OCI-LY3 (cell line): ENCODE measurements around the gene DNAJB9.

Source experiments
- H2AFZ ChIP-seq: fragments of 200-600, 300-600 bp; shearing (Covaris generic); 2 replicates; pipeline ENCODE4 v1.6.0; 2014; ENCODE audit warnings: antibody characterized with exemption, low read depth, low read length
- H3K27ac ChIP-seq: fragments of 200-600, 300-600 bp; sonication (generic); 2 replicates; pipeline ENCODE4 v1.5.1; 2014; ENCODE audit warnings: mild to moderate bottlenecking, low read length, moderate library complexity, mixed read lengths
- H3K27me3 ChIP-seq: fragments of 200-600, 300-600 bp; sonication (generic); 2 replicates; pipeline ENCODE4 v1.6.1; 2014; ENCODE audit warnings: low read depth, low read length, mixed read lengths
- H3K36me3 ChIP-seq: fragments of 200-600, 300-600 bp; sonication (generic); replicated peaks from 2 replicates; pipeline ENCODE3; 2014; ENCODE audit warnings: low read depth, low read length, mixed read lengths
- H3K4me1 ChIP-seq: fragments of 300-600, 200-600 bp; sonication (generic); 2 replicates; pipeline ENCODE4 v1.6.1; 2014; ENCODE audit warnings: low read length, mixed read lengths
- H3K4me2 ChIP-seq: fragments of 200-600, 300-600 bp; sonication (generic); 2 replicates; pipeline ENCODE4 v1.6.1; 2014; ENCODE audit warnings: low read length, mixed read lengths
- H3K4me3 ChIP-seq: fragments of 300-600, 200-600 bp; sonication (generic); 2 replicates; pipeline ENCODE4 v1.5.1; 2014; ENCODE audit warnings: antibody characterized with exemption, mild to moderate bottlenecking, low read length, moderate library complexity
- H3K79me2 ChIP-seq: fragments of 300-600, 200-600 bp; shearing (Covaris generic); 2 replicates; pipeline ENCODE4 v1.6.1; 2014; ENCODE audit warnings: mild to moderate bottlenecking, low read length, mixed read lengths
- H3K9ac ChIP-seq: fragments of 300-600, 200-600 bp; shearing (Covaris generic); 2 replicates; pipeline ENCODE4 v1.6.0; 2014; ENCODE audit warnings: mild to moderate bottlenecking, low read length, moderate library complexity
- H3K9me3 ChIP-seq: fragments of 200-600, 300-600 bp; shearing (Covaris generic); 2 replicates; pipeline ENCODE4 v1.6.1; 2014; ENCODE audit warnings: low read length, mixed read lengths; ENCODE audit not compliant: insufficient read depth
- H4K20me1 ChIP-seq: fragments of 200-600, 300-600 bp; sonication (generic); 2 replicates; pipeline ENCODE4 v1.6.1; 2016; ENCODE audit warnings: low read length, mixed read lengths; ENCODE audit not compliant: insufficient read depth
- EZH2phosphoT487 ChIP-seq: fragments of 200-600 bp; shearing (Covaris generic); IDR thresholded peaks from 2 replicates; pipeline ENCODE4 v1.6.1; 2018; ENCODE audit warnings: antibody characterized with exemption, mixed run types, low read depth
- TF ChIP-seq, protein P1 (sequence below): fragments of 200-600, 300-600 bp; sonication (generic); IDR thresholded peaks from 2 replicates; pipeline ENCODE4 v1.5.1; 2014; ENCODE audit warnings: antibody characterized with exemption, low read length, low read depth

DNAJB9 gene

DNA sequence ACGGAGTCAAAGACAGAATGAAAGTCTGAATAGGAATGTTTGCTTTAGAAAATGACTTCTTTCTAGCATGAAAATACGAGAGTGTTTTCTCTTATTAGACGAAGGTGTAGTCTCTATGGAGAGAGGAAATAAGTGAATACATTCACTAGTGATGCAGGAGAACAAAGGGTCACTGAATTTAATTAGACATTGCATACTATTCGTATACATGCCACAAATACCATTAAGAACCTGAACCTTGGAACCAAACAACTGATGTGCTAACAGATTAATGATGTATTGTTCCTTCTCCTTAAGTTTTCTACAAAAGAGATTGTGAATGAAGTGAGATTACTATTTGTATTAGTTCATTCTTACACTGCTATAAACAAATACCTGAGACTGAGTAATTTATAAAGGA lies 10.4 kb upstream of the DNAJB9 start:
- Histone ChIP-seq H3K4me1 (no peaks in the 10 kb centered on the region), H2AFZ (no peak overlapping the region), H3K4me3 (no peak overlapping the region), H4K20me1 (peaks cover 4% of the 10 kb centered on the region; the same call in 1 of the 2 replicates), H3K79me2 (peaks cover 3% of the 10 kb centered on the region; the same call in 1 of the 2 replicates), H3K27me3 (no peaks in the 10 kb centered on the region), H3K4me2 (no peak overlapping the region), H3K36me3 (peaks cover 28% of the 10 kb centered on the region), H3K9ac (no peak overlapping the region), H3K9me3 (peaks cover 5% of the 10 kb centered on the region), H3K27ac (no peak overlapping the region)
- TF ChIP-seq, protein P1, sequence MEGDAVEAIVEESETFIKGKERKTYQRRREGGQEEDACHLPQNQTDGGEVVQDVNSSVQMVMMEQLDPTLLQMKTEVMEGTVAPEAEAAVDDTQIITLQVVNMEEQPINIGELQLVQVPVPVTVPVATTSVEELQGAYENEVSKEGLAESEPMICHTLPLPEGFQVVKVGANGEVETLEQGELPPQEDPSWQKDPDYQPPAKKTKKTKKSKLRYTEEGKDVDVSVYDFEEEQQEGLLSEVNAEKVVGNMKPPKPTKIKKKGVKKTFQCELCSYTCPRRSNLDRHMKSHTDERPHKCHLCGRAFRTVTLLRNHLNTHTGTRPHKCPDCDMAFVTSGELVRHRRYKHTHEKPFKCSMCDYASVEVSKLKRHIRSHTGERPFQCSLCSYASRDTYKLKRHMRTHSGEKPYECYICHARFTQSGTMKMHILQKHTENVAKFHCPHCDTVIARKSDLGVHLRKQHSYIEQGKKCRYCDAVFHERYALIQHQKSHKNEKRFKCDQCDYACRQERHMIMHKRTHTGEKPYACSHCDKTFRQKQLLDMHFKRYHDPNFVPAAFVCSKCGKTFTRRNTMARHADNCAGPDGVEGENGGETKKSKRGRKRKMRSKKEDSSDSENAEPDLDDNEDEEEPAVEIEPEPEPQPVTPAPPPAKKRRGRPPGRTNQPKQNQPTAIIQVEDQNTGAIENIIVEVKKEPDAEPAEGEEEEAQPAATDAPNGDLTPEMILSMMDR = no peak
- TF ChIP-seq EZH2phosphoT487 = no peak

DNA sequence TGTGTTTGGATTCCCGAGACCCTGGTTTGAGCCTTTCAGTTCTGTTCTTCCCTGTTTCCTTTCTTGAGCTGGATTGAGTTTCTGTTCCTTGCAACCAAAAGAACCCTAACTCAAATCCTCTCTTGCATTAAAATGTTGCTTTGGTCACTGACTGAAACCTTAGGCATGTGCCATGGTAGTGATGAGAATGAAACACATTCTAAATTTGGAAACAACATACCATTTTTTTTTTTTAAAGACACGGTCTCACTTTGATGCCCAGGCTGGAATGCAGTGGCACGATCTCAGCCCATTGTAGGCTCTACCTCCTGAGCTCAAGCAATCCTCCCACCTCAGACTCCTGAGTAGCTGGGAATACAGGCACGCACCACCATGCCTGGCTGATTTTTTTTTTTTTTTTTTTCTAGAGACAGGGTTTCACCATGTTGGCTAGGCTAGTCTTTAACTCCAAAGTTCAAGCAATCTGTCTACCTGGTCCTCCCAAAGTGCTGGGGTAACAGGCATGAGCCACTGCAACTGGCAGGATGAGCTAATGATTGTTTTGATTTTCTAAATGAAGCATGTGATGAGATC lies 8.5 kb upstream of the DNAJB9 start:
- no peak overlapping the region for H3K4me2 ChIP-seq
- H3K4me1 ChIP-seq = no peaks in the 10 kb centered on the region
- peaks cover 5% of the 10 kb centered on the region for H3K9me3 ChIP-seq
- H3K36me3 ChIP-seq = peaks cover 40% of the 10 kb centered on the region
- TF ChIP-seq EZH2phosphoT487 = no peak
- TF ChIP-seq, protein P1 = no peak
- H3K27me3 ChIP-seq = no peaks in the 10 kb centered on the region
- H2AFZ ChIP-seq = no peak overlapping the region
- peaks cover 4% of the 10 kb centered on the region; the same call in 1 of the 2 replicates for H4K20me1 ChIP-seq
- no peak overlapping the region for H3K9ac ChIP-seq
- peaks cover 10% of the 10 kb centered on the region for H3K79me2 ChIP-seq
- no peak overlapping the region for H3K27ac ChIP-seq
- H3K4me3 ChIP-seq = no peak overlapping the region

DNA sequence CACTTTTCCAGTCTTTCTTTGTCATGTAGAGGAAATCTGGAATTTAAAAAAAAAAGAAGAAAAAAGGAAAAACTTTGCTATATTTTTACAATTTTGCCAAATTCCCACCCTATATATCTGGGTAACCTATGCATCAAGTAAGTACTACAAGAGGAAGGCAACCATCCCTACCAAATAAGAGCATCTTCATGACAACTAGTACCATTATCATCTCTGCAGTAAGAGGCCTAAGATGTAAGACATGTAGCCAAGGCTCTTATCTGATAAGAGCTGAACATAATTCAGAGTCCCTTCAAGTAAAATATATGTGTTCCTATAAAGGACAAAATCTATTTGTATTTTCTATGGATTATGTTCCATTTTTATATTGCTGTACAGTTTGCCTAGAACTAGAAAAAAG lies 3.7 kb upstream of the DNAJB9 start:
- H2AFZ ChIP-seq = no peak overlapping the region
- H3K79me2 ChIP-seq = peaks cover 55% of the 10 kb centered on the region
- H3K27me3 ChIP-seq = no peaks in the 10 kb centered on the region
- H4K20me1 ChIP-seq = peaks cover 5% of the 10 kb centered on the region; the same call in 1 of the 2 replicates
- H3K9me3 ChIP-seq = no peaks in the 10 kb centered on the region
- TF ChIP-seq EZH2phosphoT487 = no peak
- TF ChIP-seq, protein P1 = no peak
- no peak overlapping the region for H3K4me3 ChIP-seq
- no peak overlapping the region for H3K4me2 ChIP-seq
- H3K9ac ChIP-seq = no peak overlapping the region
- H3K4me1 ChIP-seq = peaks cover 12% of the 10 kb centered on the region
- H3K36me3 ChIP-seq = peaks cover 43% of the 10 kb centered on the region
- H3K27ac ChIP-seq = no peak overlapping the region

DNA sequence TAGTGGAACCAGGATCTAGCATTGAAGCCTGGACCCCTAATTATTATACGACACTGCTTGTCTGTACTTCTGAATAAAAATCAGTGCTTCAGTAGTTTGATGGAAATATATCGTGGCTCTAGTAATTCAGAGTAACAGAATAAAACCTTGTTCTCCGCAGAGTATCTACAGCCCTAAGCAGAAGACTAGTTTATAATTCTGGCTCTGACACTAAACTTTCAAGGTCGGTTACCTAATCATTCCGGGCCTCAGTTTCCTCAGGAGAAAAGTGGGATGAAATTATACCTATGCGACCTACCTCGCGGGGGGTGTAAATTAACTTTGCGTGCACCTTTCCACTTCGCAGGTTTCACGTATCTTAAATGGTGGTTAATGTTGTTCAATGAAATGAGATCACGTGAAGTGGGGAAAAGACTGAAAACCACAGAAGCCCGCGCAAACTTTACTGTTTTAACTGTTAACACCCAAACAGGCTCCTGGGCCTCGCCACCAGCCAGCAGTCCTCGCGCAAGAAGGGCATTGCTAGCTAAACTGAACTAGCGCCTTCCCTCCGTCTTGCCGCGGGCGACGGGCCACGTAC lies 783 bp upstream of the DNAJB9 start:
- H3K36me3 ChIP-seq = peaks cover 54% of the 10 kb centered on the region
- H3K9ac ChIP-seq = peak overlapping the region; percentile 97
- H3K27me3 ChIP-seq = no peaks in the 10 kb centered on the region
- peaks cover 21% of the 10 kb centered on the region for H3K4me1 ChIP-seq
- H3K4me2 ChIP-seq = peak overlapping the region; percentile 98
- peak overlapping the region; percentile 63 for H2AFZ ChIP-seq
- H3K79me2 ChIP-seq = peaks cover 82% of the 10 kb centered on the region
- H3K9me3 ChIP-seq = no peaks in the 10 kb centered on the region
- peak overlapping the region; percentile 89 for H3K27ac ChIP-seq
- peaks cover 14% of the 10 kb centered on the region; the same call in 1 of the 2 replicates for H4K20me1 ChIP-seq
- TF ChIP-seq, protein P1 = no peak
- no peak for TF ChIP-seq EZH2phosphoT487
- peak overlapping the region; percentile 92 for H3K4me3 ChIP-seq
